ENCODE measurements around the gene MTRF1. TPM values are rescaled to one million over a fixed set of nuclear protein-coding genes. Genes with fewer than 3 reads are reported as not detected.
A peak's percentile ranks its signal among the peaks of the same experiment; 100 is the strongest.
"Not testable (repeated sequence)": the region's sequence is repeated elsewhere in the genome, so short reads cannot be mapped to it uniquely, and the experiment has no call there.

MTRF1 gene
- total and polyA plus RNA-seq, 12 donors, result 6.6 to 18.7 (median 10.3) TPM

DNA sequence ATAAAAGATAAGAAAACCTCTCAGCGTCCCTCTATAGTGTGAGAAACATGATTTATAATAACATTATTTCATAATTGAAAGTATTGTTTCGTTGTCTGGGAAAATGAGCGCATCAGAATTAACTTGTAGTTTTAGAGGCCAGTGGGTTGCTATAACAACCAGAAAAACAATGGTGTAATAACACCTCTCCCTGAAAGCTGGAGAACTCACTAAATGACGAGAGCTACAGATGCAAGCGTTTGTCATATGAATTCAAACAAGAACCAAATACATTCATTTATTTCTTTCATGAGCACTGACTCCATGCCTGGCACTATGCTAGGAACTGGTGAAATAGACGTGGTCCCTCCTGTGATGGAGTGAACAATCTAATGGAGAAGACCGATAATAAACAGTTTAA, 85.3 kb downstream of the MTRF1 start:
- no peaks in the 10 kb centered on the region for H3K27me3 ChIP-seq
- H3K27ac ChIP-seq, result peak overlapping the region in 1 of 10 donors; percentile 69
- no peak overlapping the region for H3K4me3 ChIP-seq
- H3K36me3 ChIP-seq, result peaks cover 0 to 5% (median 0%) of the 10 kb centered on the region in 9 donors
- H3K9me3 ChIP-seq, result peaks cover 0 to 28% (median 17%) of the 10 kb centered on the region in 11 donors
- H3K4me1 ChIP-seq, result peaks cover 0 to 7% (median 0%) of the 10 kb centered on the region in 9 donors
- TF ChIP-seq, protein P1, sequence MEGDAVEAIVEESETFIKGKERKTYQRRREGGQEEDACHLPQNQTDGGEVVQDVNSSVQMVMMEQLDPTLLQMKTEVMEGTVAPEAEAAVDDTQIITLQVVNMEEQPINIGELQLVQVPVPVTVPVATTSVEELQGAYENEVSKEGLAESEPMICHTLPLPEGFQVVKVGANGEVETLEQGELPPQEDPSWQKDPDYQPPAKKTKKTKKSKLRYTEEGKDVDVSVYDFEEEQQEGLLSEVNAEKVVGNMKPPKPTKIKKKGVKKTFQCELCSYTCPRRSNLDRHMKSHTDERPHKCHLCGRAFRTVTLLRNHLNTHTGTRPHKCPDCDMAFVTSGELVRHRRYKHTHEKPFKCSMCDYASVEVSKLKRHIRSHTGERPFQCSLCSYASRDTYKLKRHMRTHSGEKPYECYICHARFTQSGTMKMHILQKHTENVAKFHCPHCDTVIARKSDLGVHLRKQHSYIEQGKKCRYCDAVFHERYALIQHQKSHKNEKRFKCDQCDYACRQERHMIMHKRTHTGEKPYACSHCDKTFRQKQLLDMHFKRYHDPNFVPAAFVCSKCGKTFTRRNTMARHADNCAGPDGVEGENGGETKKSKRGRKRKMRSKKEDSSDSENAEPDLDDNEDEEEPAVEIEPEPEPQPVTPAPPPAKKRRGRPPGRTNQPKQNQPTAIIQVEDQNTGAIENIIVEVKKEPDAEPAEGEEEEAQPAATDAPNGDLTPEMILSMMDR (IDR thresholded peaks at IDR 0.05), result no peak
- 81 to 85% methylated on average over 7 of the region's 7 CpGs for whole genome bisulfite sequencing, 2 donors
- intact Hi-C loops (cut with DNase I), result no loop called here
- DNase-seq (no peak), ATAC-seq (no peak)

DNA sequence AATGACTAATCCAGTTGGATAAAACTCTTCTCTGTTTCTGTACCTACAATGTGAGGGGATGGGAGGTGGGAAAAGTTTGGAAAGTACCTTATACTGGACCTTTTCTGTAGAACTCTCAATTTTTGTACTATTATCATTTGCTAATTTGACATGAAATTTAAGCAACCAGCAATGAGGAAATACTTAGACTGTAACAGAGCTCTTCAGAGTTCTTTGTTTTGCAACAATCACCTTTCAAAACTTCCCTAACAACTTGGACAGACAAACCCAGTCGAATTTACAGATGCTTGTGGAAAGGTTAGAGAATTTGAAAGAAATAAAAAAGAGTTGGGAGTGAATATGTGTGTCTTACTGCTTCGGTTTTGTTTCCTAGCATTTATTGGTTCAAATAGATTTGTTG, 85.8 kb downstream of the MTRF1 start:
- Histone ChIP-seq H3K4me3 (no peak overlapping the region), H3K4me1 (peaks cover 0 to 7% (median 0%) of the 10 kb centered on the region in 9 donors), H3K27me3 (no peaks in the 10 kb centered on the region), H3K27ac (peak overlapping the region in 1 of 10 donors; percentile 69), H3K36me3 (peaks cover 0 to 5% (median 0%) of the 10 kb centered on the region in 9 donors), H3K9me3 (peaks cover 0 to 28% (median 17%) of the 10 kb centered on the region in 11 donors)
- TF ChIP-seq, protein P1 (IDR thresholded peaks at IDR 0.05), result no peak
- DNase-seq (no peak), ATAC-seq (no peak)
- 38 to 39% methylated on average over 2 of the region's 2 CpGs for WGBS, 2 donors
- intact Hi-C loops (cut with DNase I), result no loop called here

DNA sequence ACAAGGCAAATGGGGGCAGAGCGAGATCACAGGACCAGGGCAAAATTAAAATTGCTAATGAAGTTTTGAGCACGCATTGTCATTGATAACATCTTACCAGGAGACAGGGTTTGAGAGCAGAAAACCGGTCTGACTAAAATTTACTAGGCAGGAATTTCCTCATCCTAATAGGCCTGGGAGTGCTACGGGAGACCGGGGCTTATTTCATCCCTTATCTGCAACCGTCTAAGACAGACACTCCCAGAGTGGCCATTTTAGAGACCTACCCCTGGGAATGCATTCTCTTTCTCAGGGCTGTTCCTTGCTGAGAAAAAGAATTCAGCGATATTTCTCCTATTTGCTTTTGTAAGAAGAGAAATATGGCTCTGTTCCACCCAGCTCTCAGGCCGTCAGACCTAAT, 87.8 kb downstream of the MTRF1 start:
- H3K4me1 ChIP-seq; H3K27me3 ChIP-seq; H3K27ac ChIP-seq; H3K36me3 ChIP-seq; ATAC-seq; DNase-seq; intact Hi-C loops (cut with DNase I); H3K4me3 ChIP-seq: not testable (repeated sequence)
- 93 to 94% methylated on average over 8 of the region's 8 CpGs for WGBS, 2 donors
- peaks cover 0 to 28% (median 17%) of the 10 kb centered on the region in 11 donors for H3K9me3 ChIP-seq

Other genes starting within 250 kb of the MTRF1 start
- gene ELF1, start 244.3 kb downstream of the MTRF1 start, total RNA-seq, result 10 to 100 TPM; 31.1 to 60.5 (median 39.5) TPM
- 10 to 100 TPM in 1 of 2 donors, 1 to 10 TPM in 1; 9.9 to 10.4 TPM for gene ELF1, start 244.3 kb downstream of the MTRF1 start, polyA plus RNA-seq
- 10 to 100 TPM; 13.0 to 24.4 (median 21.8) TPM for gene WBP4, start 202.1 kb downstream of the MTRF1 start, total RNA-seq
- gene WBP4, start 202.1 kb downstream of the MTRF1 start, polyA plus RNA-seq, result 10 to 100 TPM; 13.3 to 45.1 TPM
- 10 to 100 TPM in 1 of 10 donors, 1 to 10 TPM in 9; 5.4 to 10.6 (median 6.9) TPM for gene KBTBD6, start 130.8 kb downstream of the MTRF1 start, total RNA-seq
- 1 to 10 TPM; 1.9 to 4.0 TPM for gene KBTBD6, start 130.8 kb downstream of the MTRF1 start, polyA plus RNA-seq
- gene KBTBD7, start 69.0 kb downstream of the MTRF1 start, total RNA-seq, result 1 to 10 TPM; 4.1 to 7.6 (median 5.6) TPM
- gene KBTBD7, start 69.0 kb downstream of the MTRF1 start, polyA plus RNA-seq, result 1 to 10 TPM; 1.6 to 2.8 TPM
- gene NAA16, start 47.7 kb upstream of the MTRF1 start, total RNA-seq, result 10 to 100 TPM in 2 of 10 donors, 1 to 10 TPM in 8; 5.6 to 10.3 (median 8.5) TPM
- gene NAA16, start 47.7 kb upstream of the MTRF1 start, polyA plus RNA-seq, result 10 to 100 TPM in 1 of 2 donors, 1 to 10 TPM in 1; 3.4 to 15.1 TPM
- gene RGCC, start 194.0 kb upstream of the MTRF1 start, total RNA-seq, result 10 to 100 TPM; 15.6 to 63.2 (median 40.0) TPM
- 10 to 100 TPM; 48.3 to 61.8 TPM for gene RGCC, start 194.0 kb upstream of the MTRF1 start, polyA plus RNA-seq